EH (cell line): ENCODE results near the gene FANCC.
"Not testable (repeated sequence)": the region's sequence is repeated elsewhere in the genome, so short reads cannot be mapped to it uniquely, and the experiment has no call there.

Experiments used
- DNase-seq: peaks from one replicate; pipeline ENCODE4 v3.0.0-alpha.2; 2015; ENCODE audit warnings: low read depth

The FANCC gene

DNA sequence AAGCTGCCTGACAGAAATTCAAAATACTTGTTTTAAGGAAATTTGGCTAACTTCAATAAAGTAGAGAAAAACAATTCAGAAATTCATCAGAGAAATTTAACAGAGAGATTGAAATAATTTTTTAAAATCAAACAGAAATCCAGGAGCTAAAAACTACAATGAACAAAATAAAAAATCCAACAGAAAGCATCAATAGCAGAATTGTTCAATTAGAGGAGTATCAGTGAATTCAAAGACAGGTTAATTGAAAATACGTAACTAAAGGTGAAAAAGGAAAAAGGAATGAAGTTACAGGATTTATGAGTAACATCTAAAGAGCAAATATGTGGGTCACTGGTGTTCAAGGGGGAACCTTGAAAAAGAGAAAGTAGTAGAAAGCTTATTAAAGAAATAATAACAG is 36.8 kb downstream of the FANCC start:
- DNase-seq = no peak

DNA sequence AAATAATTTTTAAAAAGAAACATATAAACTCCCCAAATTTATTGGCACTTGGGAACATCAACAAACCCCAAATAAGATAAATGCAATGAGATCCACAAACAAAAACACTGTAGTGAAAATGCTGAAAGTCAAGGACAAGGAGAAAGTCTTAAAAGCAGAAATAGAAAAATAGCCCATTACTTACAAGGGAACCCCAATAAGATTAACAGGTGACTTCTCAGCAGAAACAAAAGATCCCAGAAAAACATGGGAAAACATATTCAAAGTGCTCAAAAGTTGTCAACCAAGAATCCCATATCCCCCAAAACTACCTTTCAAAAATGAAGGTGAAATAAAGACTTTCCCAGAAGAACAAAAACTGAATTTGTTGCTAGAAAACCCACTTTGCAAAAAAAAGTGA is 40.0 kb downstream of the FANCC start:
- no peak for DNase-seq

DNA sequence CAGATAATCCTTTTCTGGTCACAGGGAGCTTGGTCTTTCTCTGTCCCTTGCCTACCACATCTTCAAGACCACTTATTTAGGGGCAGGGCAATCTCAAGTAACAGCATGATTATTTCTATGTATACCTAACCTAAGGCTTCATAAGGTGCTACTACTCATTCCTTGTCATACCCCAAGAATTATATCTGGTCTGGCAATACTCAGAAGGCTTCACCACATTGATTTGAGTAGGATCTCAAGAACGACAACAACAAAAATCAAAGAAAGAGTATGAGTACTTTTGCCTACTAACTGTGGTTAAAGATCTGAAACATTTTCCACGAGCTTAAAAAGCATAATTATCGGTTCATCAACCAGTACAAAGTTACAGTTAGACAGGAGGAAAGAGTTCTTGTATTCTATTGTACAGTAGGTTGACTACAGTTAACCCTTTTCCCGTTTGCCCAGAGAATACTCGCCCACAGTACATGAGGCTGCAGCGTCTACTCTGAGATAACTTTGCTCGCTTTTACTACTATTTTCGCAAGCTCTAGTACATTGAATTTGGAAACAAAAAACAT is 41.0 kb downstream of the FANCC start:
- no peak for DNase-seq

DNA sequence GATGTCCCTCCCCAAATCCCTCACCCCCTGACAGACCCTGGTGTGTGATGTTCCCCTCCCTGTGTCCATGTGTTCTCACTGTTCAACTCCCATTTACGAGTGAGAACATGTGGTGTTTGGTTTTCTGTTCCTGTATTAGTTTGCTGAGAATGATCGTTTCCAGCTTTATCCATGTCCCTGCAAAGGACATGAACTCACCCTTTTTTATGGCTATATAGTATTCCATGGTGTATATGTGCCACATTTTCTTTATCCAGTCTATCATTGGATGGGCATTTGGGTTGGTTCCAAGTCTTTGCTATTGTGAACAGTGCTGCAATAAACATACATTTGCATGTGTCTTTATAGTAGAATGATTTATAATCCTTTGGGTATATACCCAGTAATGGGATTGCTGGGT is 43.3 kb downstream of the FANCC start:
- DNase-seq = not testable (repeated sequence)

DNA sequence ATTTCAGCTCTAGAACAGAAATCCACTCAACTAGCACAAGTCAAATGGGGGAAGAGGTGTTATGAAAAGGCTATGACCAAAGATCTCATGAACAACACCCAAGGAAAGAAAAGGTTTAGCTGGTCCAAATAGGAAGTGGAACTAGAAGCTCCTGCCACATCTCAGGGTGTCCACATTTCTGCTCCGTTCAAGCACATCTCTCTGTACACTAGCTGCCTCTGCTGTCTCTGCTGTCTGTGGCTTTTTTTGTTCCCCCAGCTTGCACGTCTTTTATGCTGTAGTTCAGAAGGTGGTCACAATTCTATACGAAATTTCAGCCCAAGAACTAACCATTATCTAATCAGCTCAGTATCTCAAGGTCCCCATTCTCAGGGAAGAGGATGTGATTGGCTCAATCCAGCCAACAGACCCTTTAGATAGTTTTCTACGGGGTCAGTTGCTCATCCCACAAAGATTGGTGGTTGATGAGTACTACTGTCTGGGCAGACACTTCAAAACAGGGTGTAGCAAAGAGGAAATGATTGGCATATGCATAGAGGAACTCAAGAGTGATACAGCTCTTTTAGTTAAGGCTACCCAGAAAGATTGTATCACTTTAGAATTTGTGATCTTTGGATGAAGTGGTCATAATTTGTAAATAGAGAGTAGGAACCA is 44.0 kb downstream of the FANCC start:
- DNase-seq = no peak

DNA sequence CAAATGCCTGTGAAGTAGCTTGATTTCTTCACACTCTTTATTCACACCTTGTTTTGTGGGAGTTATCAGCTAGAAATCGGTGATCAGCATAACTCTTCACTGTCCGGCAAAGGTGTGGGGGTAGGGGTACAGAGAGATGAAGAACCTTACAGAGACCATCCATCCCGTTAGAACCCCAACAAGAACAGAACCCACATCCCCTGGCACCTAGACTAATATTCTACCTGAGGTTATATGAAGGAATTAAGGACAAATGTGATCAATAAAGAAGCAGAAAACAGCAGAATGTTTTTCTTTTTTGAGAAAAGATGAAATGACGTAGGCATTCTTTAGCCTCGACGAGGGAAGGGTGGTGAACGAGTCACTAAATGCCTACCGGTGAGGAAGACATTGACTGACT is 44.7 kb downstream of the FANCC start:
- no peak for DNase-seq

DNA sequence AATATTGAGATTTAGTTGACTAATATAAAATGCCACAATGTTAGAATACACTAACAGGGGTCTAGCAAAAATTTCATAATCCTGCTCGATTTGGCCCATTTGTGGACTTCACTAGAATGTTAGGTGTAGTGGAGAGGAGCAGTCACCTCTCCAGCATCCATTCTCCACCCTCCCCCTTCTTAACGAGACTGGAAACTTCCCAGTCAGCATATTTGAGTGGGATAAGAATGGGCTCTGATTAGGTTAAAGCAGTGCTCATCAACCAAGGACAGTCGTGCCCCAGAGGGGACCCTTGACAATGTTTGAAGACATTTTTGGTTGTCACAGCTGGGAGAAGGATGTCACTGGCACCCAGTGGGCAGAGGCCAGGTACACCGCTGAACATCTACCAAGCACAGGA is 46.7 kb downstream of the FANCC start:
- DNase-seq = no peak

DNA sequence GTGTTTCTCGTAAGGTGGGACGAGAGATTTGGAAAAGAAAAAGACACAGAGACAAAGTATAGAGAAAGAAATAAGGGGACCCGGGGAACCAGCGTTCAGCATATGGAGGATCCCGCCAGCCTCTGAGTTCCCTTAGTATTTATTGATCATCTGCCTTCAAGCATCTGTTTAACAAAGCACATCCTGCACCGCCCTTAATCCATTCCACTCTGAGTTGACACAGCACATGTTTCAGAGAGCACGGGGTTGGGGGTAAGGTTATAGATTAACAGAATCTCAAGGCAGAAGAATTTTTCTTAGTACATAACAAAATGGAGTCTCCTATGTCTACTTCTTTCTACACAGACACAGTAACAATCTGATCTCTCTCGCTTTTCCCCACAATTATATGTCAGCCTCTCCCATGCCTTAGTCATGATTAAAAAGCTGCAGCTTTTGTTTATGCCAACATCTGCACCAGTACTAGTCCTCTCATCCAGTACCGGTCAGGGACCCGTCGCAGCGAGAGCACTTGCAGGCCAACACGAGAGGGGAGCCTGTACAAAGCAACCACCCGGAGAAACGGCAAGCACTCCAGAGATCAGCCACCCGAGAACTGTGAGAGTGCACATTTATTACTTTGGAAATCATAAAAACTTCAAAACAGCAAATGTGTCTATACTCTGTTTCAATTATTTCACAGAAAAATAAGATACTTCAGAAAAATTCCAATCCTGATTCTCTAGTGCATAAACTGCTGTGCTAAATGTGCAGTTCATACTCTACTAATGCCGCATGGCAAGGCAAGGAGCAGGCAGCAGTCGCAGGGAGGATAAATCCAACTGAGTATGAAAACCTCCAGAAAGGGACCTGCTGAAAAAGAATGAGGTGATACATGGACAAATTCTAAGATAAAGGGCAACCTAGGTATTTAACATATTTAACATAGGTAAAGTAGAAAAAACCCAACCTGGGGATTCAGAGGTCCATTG is 47.4 kb downstream of the FANCC start:
- DNase-seq = not testable (repeated sequence)

DNA sequence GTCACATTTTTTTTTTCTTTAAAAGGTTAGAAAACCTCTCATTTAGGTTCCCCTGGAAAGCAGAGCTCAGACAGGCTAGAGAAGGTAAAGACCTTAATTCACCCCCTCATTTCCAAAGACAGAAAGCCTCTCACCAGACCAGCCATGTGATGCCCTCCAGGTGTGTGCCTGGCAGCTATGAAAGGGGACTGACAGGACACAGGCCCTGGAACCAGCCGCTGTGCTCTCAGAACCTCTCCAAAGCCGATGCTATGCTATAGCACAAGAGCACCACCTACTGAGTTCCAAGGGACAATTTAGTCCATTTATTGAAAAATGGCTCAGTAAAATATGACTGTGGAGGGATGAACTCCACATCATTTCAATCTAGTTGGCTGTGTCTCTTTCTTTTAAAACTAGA is 48.8 kb downstream of the FANCC start:
- peak; percentile 31 for DNase-seq

DNA sequence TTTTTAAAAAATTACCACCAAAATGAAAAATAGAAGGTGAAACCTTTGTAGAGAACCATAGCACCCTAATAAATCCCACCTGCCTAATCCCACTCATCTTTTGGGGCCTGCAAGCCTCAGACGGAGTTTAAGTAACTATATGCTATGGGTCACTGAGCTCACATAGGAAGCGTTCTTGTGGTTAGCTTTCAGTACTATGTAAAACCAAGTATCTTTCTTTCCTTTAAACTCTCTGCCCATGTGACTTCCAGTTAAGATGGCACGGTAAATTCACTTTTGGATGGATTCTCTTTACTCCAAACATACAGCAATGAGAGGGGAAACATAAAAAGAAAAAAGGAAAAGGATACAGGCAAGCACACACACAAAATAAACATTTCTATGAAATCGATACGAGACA is 50.9 kb downstream of the FANCC start:
- DNase-seq = no peak

DNA sequence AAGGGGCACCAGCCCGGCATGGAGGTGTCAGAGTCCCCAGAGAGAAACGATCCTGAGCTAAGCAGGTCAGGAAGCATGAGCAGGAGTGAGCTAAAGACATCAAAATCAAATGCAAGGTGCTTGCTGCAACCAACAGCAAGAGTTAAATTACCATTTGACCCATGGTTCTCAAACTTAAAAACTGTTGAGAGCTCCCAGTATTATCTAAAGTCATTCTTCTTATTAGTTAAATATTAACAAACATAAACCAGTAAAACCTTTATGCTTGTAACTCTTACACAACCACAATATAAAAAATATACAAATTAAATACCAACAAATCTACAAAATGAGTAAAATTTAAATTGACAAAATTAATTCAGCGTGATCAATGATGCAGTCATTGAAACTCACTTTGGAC is 51.5 kb downstream of the FANCC start:
- no peak for DNase-seq

DNA sequence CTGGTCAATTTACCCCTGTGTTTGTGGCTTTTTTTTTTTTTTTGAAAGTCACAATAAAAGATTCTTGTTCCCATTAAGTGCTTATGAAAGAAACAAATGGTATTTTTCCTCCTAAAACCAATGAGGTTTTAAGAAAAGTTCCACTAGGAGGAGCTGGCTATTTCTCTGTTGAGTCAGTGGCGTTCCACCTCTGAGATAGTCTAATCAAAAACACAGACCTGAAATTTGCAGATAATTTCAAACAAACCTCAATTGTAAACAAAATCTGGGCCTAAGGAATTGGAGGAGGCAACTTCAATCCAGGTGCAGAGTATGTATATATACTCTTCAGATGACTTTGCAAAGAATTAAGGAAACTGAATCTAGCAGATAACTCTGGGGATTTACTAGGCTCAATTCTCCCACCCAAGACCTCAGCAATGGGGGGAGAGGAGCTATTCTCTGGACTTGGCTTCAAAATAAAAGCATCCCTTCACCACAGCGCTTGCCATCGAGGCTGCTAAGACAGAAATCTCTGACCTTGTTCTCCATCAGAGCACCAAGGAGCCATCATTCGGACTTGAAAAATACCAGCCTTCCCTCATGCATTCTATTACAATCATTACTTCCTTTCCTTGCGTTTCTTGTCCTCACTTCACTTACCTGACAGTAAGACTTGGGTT is 52.4 kb downstream of the FANCC start:
- peak; percentile 46 for DNase-seq

DNA sequence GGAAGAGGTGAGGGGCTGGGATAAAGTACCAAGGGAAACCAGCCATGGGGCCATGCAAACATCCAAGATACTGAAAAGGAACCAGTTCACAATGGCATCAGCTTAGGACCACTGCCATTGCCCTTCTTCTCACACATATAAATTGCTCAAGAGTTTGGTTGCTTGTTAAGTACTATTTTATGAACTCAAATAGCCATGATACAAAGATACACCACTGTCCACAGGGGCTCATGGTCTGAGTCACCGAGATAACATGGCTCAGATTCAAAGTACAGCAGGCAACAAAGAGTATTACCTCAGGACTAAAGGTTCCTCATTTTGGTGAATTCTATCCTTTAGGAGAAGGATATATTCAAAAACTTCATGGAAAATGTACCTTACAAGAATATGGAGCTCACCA is 55.6 kb downstream of the FANCC start:
- DNase-seq = peak; percentile 25

DNA sequence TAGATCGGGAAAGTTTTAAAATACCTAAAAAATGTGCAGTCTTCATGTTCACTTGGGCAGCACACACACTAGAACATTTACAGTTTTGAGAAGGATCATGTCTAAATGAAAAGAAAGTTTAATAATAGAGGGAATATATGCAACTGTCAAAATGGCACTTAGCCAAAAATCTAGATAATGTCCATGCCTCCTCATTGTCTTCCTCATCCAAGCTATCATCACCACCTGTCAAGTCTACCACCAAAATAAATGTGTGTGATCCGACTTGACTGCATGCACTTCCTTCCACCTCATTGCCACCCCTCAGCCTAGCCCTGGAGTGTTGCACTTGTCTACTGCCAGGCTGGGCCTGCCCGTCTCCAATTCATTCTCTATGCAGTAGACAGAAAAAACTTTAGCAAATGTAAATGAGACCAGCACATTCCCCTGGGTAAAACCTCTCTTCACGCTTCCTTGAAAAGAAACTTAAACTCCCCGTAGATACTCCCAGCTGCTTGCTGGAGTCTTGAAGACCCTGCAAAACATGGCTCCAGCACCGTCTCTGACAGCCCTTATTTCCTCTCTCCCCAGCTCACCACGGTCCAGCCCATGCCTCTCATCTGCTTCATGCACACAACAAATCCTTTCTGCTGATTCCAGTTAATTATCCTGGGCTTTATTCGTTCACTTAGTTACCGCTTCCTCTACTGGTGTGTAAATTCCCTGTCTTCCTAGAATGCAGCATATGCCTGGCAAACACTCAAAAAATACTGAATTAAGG is 66.9 kb downstream of the FANCC start:
- DNase-seq = no peak

DNA sequence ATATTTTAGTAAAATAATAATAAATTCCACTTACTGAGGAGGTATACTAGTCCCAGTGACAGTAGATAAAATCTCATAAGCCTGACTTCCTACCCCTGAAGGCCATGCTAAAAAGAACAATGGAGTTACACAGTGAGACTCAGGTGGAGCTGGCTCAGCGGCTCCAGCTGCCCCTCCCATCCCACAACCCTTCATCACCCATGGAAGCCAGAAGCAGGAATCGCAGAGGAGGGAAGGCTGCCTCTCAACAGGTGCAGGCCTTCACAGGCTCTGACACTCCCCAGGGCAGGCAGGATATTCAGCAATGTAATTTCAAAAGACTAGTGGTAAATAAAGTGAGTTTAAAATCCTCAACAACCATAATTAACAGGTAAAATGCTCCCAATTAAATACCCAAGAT is 67.5 kb downstream of the FANCC start:
- DNase-seq = no peak

DNA sequence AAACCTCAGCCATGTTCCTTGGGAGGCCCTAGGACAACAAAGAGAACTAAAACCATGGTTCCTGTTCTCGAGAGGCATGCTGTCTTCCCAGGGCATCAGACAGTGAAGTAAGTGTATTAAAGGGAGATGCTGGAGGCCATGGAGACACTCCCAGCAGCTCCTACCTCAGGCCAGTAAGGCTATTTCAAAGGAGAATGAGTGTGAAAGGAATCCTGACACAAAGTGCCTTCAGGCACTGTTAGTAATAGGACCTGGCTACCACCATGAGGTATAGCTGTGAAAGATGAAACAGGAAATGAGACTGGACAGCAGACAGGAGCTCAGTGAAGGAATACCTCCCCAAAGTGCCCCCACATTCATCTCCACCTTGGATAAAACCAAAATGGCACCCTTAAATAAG is 71.0 kb downstream of the FANCC start:
- no peak for DNase-seq

DNA sequence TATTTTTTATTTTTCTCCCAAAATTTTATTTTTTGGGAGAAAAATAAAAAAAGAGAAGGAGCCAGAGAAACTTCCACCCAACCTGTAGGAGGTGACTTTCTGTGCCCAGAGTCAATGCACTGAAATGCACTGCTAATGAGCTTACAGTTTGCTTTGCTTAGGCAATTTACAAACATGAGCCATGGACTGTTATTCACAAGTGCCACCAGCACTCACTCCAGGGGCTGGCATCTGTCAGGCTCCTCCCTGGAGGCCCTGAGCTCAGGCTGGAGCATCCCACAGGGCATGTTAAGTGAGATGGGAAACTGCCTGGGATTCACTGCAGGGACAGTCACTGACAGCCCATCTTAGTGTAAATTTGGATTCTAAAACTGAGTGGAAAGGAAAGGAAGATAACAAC is 74.9 kb downstream of the FANCC start:
- DNase-seq = no peak

DNA sequence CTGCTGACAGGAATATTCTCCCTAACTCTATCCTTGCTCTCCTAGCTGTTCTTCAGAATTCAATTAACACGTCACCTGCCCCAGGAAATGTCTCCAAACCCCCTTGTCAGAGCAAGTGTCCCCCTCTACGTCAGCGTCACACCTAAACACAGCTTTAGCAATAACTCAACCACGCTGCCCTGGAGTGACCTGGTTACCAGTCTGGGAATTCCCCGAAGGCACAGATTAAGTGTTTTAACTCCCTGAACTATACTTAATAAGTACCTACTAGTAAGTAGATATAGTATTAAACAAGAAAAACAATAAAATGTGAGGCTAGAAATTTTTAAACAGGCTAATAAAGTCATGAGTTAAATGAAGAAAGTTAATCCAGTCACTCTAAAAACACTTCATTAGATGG is 78.4 kb downstream of the FANCC start:
- DNase-seq = no peak

DNA sequence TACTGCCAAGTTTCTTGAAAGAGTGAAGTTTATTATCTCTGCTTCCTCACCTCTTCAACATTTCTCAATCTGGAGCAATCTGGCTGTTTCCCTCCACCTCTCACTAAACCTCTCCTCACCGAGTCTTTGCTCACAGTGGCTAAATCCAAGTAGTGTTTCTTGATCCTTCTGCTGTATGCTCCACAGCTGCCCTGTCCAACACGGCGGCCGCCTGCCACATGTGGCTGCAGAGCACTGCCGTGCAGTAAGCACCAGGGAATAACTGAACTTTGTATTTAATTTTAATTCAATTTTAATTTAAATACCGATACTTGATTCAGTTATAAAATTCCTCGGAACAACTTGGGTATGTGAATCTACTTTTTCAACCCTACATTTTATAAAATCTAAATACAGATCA is 80.2 kb downstream of the FANCC start:
- DNase-seq = no peak

DNA sequence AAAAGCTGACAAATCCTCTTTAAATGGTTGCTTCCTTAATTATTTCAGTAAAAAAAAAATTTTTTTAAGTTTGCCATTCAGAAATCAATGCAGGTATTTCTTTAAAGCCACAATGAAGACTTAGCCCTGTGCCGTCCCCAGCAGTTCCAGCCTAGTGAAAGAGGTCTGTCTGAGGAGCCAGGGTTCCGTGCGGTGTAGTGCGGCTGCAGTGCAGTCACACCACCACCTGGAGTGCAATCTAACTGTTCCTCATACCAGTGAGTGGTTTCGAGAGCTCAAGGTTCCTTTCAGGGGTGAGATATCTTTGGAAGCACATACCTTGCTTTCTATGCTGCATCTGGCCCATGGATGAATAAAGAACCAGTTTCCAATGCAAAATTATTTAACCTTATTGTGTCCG is 87.5 kb downstream of the FANCC start:
- no peak for DNase-seq

DNA sequence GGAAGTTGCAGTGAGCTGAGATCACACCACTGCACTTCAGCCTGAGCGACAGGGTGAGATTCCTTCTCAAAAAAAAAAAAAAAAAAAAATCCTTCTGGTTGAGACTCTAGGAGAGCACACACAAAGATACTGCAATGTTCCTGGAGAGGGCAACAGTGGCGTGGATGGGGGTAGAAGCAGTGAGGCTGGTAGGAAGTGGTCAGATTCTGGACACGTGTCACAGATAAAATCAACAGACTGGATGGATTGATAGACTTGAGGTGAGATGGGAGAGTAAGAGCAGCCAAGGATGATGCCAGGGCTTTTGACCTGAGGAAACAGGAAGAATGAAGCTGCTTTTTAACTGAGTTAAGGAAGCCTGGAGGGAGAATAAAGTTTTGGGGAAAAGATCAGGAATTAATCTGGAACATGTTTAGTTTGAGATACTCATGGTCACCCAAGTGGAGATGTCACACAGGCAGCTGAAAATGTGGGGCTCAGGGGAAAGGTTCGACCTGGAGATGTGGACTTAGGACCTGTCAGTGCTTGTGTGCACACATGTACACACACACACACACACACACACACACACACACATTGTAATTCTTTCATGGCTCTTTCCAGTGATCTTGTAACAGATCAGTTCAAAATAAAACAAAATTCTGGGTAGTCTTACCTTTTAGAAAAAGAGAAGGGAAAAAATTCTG is 88.1 kb downstream of the FANCC start:
- no peak for DNase-seq
